ENCODE results near the gene STEAP1B.

GRCh38 chr7:22460363-22460988 is 39.5 kb downstream of the STEAP1B start:
- TF ChIP-seq EZH2phosphoT487 (IDR thresholded peaks at IDR 0.05; ENCODE audit: borderline replicate concordance) (no peak), CTCF (conservative IDR thresholded peaks at IDR 0.05; ENCODE audit: low read length) (no peak)
